ENCODE results near the gene MRPL41.
"Not testable (repeated sequence)": the region's sequence is repeated elsewhere in the genome, so short reads cannot be mapped to it uniquely, and the experiment has no call there.

DNA sequence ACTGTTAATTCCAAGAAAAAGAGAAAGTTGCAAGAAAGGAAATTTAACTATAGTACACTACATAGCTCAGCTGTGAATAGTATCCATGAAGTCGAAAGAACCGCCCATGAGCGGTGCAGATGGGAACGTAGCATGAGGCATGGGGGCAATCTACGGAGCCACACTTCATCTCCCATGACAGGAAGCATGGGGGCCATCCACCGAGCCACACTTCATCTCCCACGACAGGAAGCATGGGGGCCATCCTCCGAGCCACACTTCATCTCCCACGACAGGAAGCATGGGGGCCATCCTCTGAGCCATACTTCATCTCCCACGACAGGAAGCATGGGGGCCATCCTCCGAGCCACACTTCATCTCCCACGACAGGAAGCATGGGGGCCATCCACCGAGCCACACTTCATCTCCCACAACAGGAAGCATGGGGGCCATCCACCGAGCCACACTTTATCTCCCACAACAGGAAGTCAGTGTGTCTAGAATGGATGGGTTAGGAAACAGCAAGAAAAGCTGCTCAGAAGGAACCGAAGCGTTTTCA, 15.0 kb upstream of the MRPL41 start:
- TF ChIP-seq SREBF2 (IDR thresholded peaks at IDR 0.05); POLR2A (IDR thresholded peaks at IDR 0.05; ENCODE audit: low read length); CEBPB (IDR thresholded peaks at IDR 0.05); SMC3 (IDR thresholded peaks at IDR 0.05); EP300 (IDR thresholded peaks at IDR 0.05); CHD4 (IDR thresholded peaks at IDR 0.05; ENCODE audit: borderline replicate concordance); EHMT2 (IDR thresholded peaks at IDR 0.05; ENCODE audit: low read depth); CBX8 (IDR thresholded peaks at IDR 0.05): not testable (repeated sequence)
- TF ChIP-seq, protein P1, sequence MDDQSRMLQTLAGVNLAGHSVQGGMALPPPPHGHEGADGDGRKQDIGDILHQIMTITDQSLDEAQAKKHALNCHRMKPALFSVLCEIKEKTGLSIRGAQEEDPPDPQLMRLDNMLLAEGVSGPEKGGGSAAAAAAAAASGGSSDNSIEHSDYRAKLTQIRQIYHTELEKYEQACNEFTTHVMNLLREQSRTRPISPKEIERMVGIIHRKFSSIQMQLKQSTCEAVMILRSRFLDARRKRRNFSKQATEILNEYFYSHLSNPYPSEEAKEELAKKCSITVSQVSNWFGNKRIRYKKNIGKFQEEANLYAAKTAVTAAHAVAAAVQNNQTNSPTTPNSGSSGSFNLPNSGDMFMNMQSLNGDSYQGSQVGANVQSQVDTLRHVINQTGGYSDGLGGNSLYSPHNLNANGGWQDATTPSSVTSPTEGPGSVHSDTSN (IDR thresholded peaks at IDR 0.05) = not testable (repeated sequence)
- TF ChIP-seq, protein P2, sequence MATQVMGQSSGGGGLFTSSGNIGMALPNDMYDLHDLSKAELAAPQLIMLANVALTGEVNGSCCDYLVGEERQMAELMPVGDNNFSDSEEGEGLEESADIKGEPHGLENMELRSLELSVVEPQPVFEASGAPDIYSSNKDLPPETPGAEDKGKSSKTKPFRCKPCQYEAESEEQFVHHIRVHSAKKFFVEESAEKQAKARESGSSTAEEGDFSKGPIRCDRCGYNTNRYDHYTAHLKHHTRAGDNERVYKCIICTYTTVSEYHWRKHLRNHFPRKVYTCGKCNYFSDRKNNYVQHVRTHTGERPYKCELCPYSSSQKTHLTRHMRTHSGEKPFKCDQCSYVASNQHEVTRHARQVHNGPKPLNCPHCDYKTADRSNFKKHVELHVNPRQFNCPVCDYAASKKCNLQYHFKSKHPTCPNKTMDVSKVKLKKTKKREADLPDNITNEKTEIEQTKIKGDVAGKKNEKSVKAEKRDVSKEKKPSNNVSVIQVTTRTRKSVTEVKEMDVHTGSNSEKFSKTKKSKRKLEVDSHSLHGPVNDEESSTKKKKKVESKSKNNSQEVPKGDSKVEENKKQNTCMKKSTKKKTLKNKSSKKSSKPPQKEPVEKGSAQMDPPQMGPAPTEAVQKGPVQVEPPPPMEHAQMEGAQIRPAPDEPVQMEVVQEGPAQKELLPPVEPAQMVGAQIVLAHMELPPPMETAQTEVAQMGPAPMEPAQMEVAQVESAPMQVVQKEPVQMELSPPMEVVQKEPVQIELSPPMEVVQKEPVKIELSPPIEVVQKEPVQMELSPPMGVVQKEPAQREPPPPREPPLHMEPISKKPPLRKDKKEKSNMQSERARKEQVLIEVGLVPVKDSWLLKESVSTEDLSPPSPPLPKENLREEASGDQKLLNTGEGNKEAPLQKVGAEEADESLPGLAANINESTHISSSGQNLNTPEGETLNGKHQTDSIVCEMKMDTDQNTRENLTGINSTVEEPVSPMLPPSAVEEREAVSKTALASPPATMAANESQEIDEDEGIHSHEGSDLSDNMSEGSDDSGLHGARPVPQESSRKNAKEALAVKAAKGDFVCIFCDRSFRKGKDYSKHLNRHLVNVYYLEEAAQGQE (IDR thresholded peaks at IDR 0.05) = not testable (repeated sequence)
- TF ChIP-seq, protein P3, sequence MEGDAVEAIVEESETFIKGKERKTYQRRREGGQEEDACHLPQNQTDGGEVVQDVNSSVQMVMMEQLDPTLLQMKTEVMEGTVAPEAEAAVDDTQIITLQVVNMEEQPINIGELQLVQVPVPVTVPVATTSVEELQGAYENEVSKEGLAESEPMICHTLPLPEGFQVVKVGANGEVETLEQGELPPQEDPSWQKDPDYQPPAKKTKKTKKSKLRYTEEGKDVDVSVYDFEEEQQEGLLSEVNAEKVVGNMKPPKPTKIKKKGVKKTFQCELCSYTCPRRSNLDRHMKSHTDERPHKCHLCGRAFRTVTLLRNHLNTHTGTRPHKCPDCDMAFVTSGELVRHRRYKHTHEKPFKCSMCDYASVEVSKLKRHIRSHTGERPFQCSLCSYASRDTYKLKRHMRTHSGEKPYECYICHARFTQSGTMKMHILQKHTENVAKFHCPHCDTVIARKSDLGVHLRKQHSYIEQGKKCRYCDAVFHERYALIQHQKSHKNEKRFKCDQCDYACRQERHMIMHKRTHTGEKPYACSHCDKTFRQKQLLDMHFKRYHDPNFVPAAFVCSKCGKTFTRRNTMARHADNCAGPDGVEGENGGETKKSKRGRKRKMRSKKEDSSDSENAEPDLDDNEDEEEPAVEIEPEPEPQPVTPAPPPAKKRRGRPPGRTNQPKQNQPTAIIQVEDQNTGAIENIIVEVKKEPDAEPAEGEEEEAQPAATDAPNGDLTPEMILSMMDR (IDR thresholded peaks at IDR 0.05) = not testable (repeated sequence)
